OCI-LY1 (cell line): Measurements from ENCODE around the gene FOXM1.

Source experiments
- EZH2 ChIP-seq: fragments of 200-600 bp; sonication (generic), shearing (Covaris generic); IDR thresholded peaks from 2 replicates; pipeline ENCODE4 v1.8.0; 2017; ENCODE audit warnings: borderline replicate concordance, mixed run types, mild to moderate bottlenecking, antibody characterized with exemption, low read length, moderate library complexity, mixed read lengths
- TF ChIP-seq, protein P1 (sequence below): fragments of 200-600 bp; sonication (generic), shearing (Covaris generic); IDR thresholded peaks from 2 replicates; pipeline ENCODE4 v1.5.1; 2017; ENCODE audit warnings: mild to moderate bottlenecking, antibody characterized with exemption, low read length, moderate library complexity, mixed read lengths

DNA sequence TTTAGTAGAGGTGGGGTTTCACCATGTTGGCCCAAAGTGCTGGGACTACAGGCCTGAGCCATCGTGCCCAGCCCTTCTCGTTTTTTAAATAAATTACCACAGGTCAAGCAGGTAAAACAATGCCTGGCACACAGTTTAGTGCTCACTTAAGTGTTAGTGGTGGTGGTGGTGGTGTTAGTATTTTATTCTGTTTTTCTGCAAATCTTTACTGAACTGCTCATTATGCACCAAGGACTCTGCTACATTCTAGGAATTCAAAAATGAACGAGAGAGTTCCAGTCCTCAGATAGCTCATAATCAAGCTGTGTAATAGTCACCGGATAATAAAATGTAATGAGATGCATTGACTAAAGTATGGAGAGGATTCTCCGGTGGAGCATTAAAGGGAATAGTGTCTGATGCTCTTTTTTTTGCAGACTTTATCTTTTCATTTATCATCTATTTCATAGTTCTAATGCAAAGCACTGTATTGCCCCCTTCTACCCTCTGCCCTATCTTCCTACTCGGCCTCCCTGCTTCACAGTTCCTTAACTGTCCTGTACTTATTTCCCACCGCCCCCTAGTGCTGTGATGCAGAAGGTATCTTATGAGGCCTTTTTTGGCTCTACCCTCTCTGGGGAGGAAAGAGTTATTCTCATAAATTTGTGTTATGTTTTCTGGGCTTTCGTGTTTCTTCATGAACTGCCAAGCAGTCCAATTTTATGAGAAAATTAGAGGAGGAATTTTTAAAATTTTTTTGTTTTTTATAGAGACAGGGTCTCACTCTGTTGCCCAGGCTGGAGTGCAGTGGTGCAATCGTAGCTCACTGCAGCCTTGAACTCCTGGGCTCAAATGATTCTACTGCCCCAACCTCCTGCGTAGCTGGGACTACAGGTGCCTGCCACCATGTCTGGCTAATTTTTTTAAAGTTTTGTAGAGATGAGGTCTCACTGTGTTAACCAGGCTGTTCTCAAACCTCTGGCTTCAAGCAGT is 63.5 kb downstream of the FOXM1 start:
- TF ChIP-seq, protein P1, sequence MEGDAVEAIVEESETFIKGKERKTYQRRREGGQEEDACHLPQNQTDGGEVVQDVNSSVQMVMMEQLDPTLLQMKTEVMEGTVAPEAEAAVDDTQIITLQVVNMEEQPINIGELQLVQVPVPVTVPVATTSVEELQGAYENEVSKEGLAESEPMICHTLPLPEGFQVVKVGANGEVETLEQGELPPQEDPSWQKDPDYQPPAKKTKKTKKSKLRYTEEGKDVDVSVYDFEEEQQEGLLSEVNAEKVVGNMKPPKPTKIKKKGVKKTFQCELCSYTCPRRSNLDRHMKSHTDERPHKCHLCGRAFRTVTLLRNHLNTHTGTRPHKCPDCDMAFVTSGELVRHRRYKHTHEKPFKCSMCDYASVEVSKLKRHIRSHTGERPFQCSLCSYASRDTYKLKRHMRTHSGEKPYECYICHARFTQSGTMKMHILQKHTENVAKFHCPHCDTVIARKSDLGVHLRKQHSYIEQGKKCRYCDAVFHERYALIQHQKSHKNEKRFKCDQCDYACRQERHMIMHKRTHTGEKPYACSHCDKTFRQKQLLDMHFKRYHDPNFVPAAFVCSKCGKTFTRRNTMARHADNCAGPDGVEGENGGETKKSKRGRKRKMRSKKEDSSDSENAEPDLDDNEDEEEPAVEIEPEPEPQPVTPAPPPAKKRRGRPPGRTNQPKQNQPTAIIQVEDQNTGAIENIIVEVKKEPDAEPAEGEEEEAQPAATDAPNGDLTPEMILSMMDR: peak; percentile 80
- no peak for TF ChIP-seq EZH2
